22Rv1 (cell line): Measurements from ENCODE around the gene GRAMD1B.

Experiments
- ZFX ChIP-seq: fragments of 450-650 bp; IDR thresholded peaks from 2 replicates; pipeline ENCODE4 v1.6.1; 2017; ENCODE audit warnings: antibody characterized with exemption, borderline replicate concordance
- TF ChIP-seq, protein P1 (sequence below): fragments of 450-650 bp; IDR thresholded peaks from 2 replicates; pipeline ENCODE4 v1.5.1; 2017; ENCODE audit warnings: mild to moderate bottlenecking

DNA sequence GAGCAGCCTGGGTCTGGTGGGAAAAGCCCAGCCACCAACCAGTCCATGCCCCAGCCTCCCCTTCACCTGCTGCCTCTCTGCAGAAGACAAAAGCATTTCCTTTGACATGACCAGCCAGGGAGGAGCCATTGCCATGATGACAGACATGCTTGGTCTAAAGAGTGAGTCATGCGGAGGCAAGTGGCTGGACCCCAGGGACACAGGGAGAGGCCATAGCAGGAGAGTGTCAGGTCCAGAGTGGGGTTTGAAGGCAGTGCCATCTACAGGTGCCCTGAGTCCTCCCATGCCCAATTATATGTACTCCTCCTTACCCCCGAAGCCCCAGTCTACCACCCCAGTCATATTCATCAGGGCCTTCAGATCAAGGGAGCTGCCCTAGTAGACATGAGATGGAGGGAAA is 157.0 kb downstream of the GRAMD1B start:
- TF ChIP-seq, protein P1, sequence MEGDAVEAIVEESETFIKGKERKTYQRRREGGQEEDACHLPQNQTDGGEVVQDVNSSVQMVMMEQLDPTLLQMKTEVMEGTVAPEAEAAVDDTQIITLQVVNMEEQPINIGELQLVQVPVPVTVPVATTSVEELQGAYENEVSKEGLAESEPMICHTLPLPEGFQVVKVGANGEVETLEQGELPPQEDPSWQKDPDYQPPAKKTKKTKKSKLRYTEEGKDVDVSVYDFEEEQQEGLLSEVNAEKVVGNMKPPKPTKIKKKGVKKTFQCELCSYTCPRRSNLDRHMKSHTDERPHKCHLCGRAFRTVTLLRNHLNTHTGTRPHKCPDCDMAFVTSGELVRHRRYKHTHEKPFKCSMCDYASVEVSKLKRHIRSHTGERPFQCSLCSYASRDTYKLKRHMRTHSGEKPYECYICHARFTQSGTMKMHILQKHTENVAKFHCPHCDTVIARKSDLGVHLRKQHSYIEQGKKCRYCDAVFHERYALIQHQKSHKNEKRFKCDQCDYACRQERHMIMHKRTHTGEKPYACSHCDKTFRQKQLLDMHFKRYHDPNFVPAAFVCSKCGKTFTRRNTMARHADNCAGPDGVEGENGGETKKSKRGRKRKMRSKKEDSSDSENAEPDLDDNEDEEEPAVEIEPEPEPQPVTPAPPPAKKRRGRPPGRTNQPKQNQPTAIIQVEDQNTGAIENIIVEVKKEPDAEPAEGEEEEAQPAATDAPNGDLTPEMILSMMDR = no peak
- no peak for TF ChIP-seq ZFX
